ENCODE measurements around the gene GATAD2A.

DNA sequence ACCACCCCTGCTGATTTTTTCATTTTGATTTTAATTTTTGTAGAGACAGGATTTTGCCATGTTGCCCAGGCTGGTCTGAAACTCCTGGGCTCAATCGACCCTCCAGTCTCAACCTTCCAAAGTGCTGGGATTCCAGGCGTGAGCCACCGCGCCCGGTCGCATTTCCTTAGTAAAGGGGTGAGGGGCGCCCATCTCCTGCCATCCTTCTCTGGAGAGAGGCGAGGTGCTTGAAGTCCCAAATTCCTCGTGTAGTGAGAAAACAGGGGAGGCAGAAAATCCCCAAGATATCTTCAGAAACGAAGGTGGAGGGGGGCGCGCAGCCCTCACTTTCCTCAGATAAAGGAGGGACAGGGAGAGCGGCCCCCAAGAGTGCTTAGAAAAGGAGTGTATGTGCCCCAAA, 21.0 kb upstream of the GATAD2A start:
- TF ChIP-seq, protein P1, sequence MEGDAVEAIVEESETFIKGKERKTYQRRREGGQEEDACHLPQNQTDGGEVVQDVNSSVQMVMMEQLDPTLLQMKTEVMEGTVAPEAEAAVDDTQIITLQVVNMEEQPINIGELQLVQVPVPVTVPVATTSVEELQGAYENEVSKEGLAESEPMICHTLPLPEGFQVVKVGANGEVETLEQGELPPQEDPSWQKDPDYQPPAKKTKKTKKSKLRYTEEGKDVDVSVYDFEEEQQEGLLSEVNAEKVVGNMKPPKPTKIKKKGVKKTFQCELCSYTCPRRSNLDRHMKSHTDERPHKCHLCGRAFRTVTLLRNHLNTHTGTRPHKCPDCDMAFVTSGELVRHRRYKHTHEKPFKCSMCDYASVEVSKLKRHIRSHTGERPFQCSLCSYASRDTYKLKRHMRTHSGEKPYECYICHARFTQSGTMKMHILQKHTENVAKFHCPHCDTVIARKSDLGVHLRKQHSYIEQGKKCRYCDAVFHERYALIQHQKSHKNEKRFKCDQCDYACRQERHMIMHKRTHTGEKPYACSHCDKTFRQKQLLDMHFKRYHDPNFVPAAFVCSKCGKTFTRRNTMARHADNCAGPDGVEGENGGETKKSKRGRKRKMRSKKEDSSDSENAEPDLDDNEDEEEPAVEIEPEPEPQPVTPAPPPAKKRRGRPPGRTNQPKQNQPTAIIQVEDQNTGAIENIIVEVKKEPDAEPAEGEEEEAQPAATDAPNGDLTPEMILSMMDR (IDR thresholded peaks at IDR 0.05 in 4 of 5, conservative IDR thresholded peaks at IDR 0.05 in 1 of 5): no peak
- TF ChIP-seq POLR2A (IDR thresholded peaks at IDR 0.05): no peak
